Activated naive CD8-positive, alpha-beta T cell treated with anti-CD3 and anti-CD28 coated beads, Interleukin-2, amount 10 ng/mL, durations not matched to agents 7 days and 5 days (primary cell): ENCODE data around the gene PEX26. TPM values are rescaled to one million over a fixed set of nuclear protein-coding genes. Genes with fewer than 3 reads are reported as not detected.
"Not testable (repeated sequence)": the region's sequence is repeated elsewhere in the genome, so short reads cannot be mapped to it uniquely, and the experiment has no call there.

Experiments
- ATAC-seq: fragments of 150-1000 bp; cut with Tn5 transposase; one replicate; pipeline ENCODE4 v1.10.0; 2021; ENCODE audit warnings: low read depth, moderate library complexity
- POLR2A ChIA-PET: fragments of 350-600 bp; sonication (Branson Sonifier 250); formaldehyde crosslinking; loops from one replicate; lab custom pipeline; 2021; ENCODE audit warnings: antibody characterized with exemption; lab: Charles Lee
- DNase-seq: peaks from one replicate; pipeline ENCODE4 v3.0.0; 2021
- H3K27ac Mint-ChIP-seq: one replicate; pipeline ENCODE4 v1.8.0; 2022; ENCODE audit warnings: mild to moderate bottlenecking, mixed read lengths
- H3K27me3 Mint-ChIP-seq: one replicate; pipeline ENCODE4 v1.8.0; 2022; ENCODE audit warnings: mild to moderate bottlenecking, moderate library complexity, mixed read lengths
- H3K36me3 Mint-ChIP-seq: one replicate; pipeline ENCODE4 v1.8.0; 2021; ENCODE audit warnings: mild to moderate bottlenecking, mixed read lengths
- H3K4me1 Mint-ChIP-seq: one replicate; pipeline ENCODE4 v1.8.0; 2021; ENCODE audit warnings: mixed read lengths
- H3K4me3 Mint-ChIP-seq: one replicate; pipeline ENCODE4 v1.8.0; 2022; ENCODE audit warnings: mild to moderate bottlenecking, moderate library complexity, mixed read lengths
- H3K9me3 Mint-ChIP-seq: one replicate; pipeline ENCODE4 v1.8.0; 2021; ENCODE audit warnings: mixed read lengths
- total RNA-seq, 2 experiments: library from RNA; stranded (reverse); gene quantifications; one replicate each; pipeline ENCODE4 v1.2.3, GENCODE V29; 2021

The PEX26 gene
- total RNA-seq, 2 experiments from 2014 or later: 36.0 to 37.2 TPM

GRCh38 chr22:18048041-18048440, 29.7 kb upstream of the PEX26 start:
- no peaks in the 10 kb centered on the region for H3K36me3 Mint-ChIP-seq
- H3K27me3 Mint-ChIP-seq: peaks cover 9% of the 10 kb centered on the region
- POLR2A ChIA-PET: no interaction called here
- no peaks in the 10 kb centered on the region for H3K9me3 Mint-ChIP-seq
- no peak for DNase-seq
- no peak overlapping the region for H3K27ac Mint-ChIP-seq
- H3K4me1 Mint-ChIP-seq: no peaks in the 10 kb centered on the region
- no peak overlapping the region for H3K4me3 Mint-ChIP-seq
- no peak for ATAC-seq

DNA sequence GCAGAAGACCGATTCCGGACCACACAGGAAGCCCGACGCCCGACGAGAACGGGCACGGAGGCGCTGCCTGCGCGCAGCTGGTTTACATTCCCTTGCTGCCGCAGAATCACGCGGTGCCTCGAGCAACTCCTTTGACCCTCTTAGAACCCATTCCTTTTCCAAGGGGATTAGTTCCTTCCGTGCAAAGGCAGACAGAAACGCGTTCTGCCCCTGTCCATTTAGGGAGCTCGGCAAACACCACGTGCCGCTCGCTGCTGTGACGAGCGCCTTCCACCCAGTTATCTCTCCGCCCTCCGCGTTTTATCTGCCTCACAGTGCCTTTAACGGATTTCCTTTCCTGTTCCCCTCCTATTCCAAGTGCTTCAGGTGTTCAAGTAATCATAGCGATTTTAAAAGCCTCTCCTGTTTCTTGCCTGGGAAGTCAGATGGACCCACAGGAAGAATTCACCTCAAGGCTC, 29.3 kb upstream of the PEX26 start:
- H3K4me3 Mint-ChIP-seq: no peak overlapping the region
- POLR2A ChIA-PET: no interaction called here
- H3K27ac Mint-ChIP-seq: no peak overlapping the region
- H3K36me3 Mint-ChIP-seq: no peaks in the 10 kb centered on the region
- DNase-seq (no peak), ATAC-seq (no peak)
- H3K9me3 Mint-ChIP-seq: no peaks in the 10 kb centered on the region
- H3K4me1 Mint-ChIP-seq: no peaks in the 10 kb centered on the region
- peaks cover 9% of the 10 kb centered on the region for H3K27me3 Mint-ChIP-seq

- ATAC-seq: no peak
Measured at GRCh38 chr22:18050065-18050464, 27.7 kb upstream of the PEX26 start.

GRCh38 chr22:18051113-18051512, 26.7 kb upstream of the PEX26 start:
- H3K36me3 Mint-ChIP-seq, H3K4me3 Mint-ChIP-seq, DNase-seq, H3K27ac Mint-ChIP-seq, H3K9me3 Mint-ChIP-seq, POLR2A ChIA-PET, H3K4me1 Mint-ChIP-seq, H3K27me3 Mint-ChIP-seq, ATAC-seq: not testable (repeated sequence)

More at GRCh38 chr22:18050065-18050464, 27.7 kb upstream of the PEX26 start:
- H3K4me1 Mint-ChIP-seq: no peaks in the 10 kb centered on the region
- no peaks in the 10 kb centered on the region for H3K36me3 Mint-ChIP-seq
- no peak overlapping the region for H3K27ac Mint-ChIP-seq
- peaks cover 7% of the 10 kb centered on the region for H3K27me3 Mint-ChIP-seq
- no peaks in the 10 kb centered on the region for H3K9me3 Mint-ChIP-seq
- POLR2A ChIA-PET: no interaction called here
- no peak for DNase-seq
- no peak overlapping the region for H3K4me3 Mint-ChIP-seq

DNA sequence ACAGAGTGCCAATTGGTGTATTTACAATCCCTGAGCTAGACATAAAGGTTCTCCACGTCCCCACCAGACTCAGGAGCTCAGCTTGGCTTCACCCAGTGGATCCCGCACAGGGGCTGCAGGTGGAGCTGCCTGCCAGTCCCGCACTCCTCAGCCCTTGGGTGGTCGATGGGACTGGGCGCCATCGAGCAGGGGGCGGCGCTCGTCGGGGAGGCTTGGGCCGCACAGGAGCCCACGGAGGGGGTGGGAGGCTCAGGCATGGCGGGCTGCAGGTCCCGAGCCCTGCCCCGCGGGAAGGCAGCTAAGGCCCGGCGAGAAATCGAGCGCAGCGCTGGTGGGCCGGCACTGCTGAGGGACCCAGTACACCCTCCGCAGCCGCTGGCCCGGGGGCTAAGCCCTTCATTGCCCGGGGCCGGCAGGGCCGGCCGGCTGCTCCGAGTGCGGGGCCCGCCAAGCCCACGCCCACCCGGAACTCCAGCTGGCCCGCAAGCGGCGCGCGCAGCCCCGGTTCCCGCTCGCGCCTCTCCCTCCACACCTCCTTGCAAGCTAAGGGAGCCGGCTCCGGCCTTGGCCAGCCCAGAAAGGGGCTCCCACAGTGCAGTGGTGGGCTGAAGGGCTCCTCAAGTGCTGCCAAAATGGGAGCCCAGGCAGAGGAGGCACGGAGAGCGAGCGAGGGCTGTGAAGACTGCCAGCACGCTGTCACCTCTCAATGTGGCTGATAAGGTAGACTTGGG, 24.4 kb upstream of the PEX26 start:
- H3K27me3 Mint-ChIP-seq, POLR2A ChIA-PET, DNase-seq: not testable (repeated sequence)

DNA sequence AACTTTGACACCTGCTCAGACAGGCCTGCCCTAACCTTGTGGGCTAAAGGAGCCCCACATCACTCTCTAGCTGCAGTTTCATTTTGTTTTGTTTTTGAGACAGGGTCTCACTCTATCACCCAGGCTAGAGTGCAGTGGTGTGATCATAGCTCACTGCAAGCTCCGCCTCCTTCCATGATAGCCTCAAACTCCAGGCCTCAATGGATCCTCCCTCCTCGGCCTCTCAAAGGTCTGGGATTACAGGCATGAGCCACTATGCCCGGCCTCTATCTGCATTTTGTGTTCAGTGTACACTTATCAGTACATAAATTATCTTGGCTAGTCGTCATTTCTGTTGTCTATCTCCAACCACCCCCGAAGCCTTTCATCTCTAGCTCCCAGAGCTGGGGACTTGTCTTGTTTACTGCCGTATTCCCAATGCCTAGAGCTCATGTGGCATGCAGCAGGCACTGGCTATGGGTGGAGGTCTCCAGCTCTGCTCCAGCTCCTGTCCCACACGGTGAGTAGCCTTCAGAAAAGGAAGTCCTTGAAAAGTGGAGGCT, 22.1 kb upstream of the PEX26 start:
- no peak for ATAC-seq
- Mint-ChIP-seq H3K27ac (no peak overlapping the region), H3K27me3 (no peaks in the 10 kb centered on the region), H3K4me3 (no peak overlapping the region), H3K4me1 (peaks cover 2% of the 10 kb centered on the region), H3K9me3 (no peaks in the 10 kb centered on the region), H3K36me3 (no peaks in the 10 kb centered on the region)
- DNase-seq: no peak
- POLR2A ChIA-PET: interaction anchor here (0.7 kb wide), 1 partner anchor 297 kb away, joined by 3 read pairs; no protein-coding TSS in a partner anchor

More for the DNA sequence above, 24.4 kb upstream of the PEX26 start:
- not testable (repeated sequence) for H3K4me3 Mint-ChIP-seq, ATAC-seq, H3K27ac Mint-ChIP-seq, H3K9me3 Mint-ChIP-seq, H3K4me1 Mint-ChIP-seq, H3K36me3 Mint-ChIP-seq

DNA sequence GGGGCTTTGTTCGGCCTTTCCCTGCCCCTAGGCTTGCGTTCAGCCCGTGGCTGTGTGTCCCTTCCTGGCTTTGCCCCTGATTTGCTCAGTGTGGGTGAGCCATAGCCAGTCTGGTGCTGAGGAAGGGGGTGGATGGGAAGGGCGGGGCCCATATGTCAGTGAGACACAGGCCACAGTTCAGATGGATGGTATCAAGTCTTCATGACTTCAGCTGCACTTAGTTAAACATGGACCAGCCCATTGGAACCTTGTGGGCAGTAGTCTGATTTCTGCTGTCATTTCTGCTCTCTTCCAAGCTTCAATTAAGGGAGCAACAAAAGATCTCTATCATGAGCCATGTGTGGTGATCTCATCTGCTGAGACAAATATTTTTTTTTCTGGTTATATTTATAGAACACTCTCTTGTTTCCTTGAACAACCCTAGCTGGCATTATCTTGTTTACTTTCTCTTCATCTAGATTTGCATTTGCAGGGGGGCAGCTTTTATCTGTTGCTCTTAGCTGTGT, 21.6 kb upstream of the PEX26 start:
- Mint-ChIP-seq H3K4me1 (peaks cover 2% of the 10 kb centered on the region), H3K4me3 (no peak overlapping the region), H3K27ac (no peak overlapping the region), H3K36me3 (no peaks in the 10 kb centered on the region), H3K9me3 (no peaks in the 10 kb centered on the region), H3K27me3 (no peaks in the 10 kb centered on the region)
- ATAC-seq (no peak), DNase-seq (no peak)
- POLR2A ChIA-PET: interaction anchor here (0.7 kb wide), 1 partner anchor 298 kb away, joined by 3 read pairs; no protein-coding TSS in a partner anchor

GRCh38 chr22:18056807-18057474, 20.8 kb upstream of the PEX26 start:
- Mint-ChIP-seq H3K27ac (no peak overlapping the region), H3K36me3 (no peaks in the 10 kb centered on the region), H3K27me3 (no peaks in the 10 kb centered on the region), H3K4me3 (no peak overlapping the region), H3K9me3 (no peaks in the 10 kb centered on the region), H3K4me1 (peaks cover 2% of the 10 kb centered on the region)
- DNase-seq: no peak
- POLR2A ChIA-PET: interaction anchor here (0.7 kb wide), 1 partner anchor 226 kb away, joined by 4 read pairs; no protein-coding TSS in a partner anchor
- no peak for ATAC-seq

DNA sequence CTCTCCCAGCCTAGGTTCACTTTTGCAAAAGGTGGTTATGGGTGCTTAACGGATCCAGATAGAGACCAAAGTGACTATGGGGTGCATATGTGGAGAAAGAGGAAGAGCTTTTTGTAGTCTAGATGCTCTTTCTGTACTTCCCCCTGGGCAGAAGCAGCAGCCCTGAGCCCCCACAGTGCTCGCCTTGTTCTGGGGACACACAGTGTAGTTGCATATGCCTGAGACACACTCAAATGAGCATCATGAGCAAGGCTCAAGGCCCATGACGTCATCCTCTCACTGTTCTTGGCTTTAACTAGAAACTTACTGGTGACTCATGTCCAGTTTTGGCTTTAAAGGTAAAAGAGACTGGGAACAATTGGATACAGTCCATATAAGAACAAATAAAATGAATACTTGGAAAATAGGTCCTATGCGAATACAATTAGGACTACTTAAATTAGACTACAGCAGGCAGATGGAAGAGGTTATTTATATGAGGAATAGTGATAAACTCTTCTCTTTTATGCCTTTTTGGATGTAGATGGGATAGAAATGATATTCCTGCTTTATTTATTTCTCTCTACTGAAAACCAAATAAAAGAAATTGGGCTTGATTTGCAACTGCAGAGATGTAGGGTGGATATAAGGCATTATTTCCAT, 20.1 kb upstream of the PEX26 start:
- DNase-seq: no peak
- H3K27me3 Mint-ChIP-seq: peaks cover 3% of the 10 kb centered on the region
- no peak overlapping the region for H3K27ac Mint-ChIP-seq
- no peak overlapping the region for H3K4me3 Mint-ChIP-seq
- POLR2A ChIA-PET: interaction anchor here (0.7 kb wide), 1 partner anchor 227 kb away, joined by 4 read pairs; no protein-coding TSS in a partner anchor
- ATAC-seq: no peak
- peaks cover 2% of the 10 kb centered on the region for H3K4me1 Mint-ChIP-seq
- H3K36me3 Mint-ChIP-seq: no peaks in the 10 kb centered on the region
- H3K9me3 Mint-ChIP-seq: no peaks in the 10 kb centered on the region

DNA sequence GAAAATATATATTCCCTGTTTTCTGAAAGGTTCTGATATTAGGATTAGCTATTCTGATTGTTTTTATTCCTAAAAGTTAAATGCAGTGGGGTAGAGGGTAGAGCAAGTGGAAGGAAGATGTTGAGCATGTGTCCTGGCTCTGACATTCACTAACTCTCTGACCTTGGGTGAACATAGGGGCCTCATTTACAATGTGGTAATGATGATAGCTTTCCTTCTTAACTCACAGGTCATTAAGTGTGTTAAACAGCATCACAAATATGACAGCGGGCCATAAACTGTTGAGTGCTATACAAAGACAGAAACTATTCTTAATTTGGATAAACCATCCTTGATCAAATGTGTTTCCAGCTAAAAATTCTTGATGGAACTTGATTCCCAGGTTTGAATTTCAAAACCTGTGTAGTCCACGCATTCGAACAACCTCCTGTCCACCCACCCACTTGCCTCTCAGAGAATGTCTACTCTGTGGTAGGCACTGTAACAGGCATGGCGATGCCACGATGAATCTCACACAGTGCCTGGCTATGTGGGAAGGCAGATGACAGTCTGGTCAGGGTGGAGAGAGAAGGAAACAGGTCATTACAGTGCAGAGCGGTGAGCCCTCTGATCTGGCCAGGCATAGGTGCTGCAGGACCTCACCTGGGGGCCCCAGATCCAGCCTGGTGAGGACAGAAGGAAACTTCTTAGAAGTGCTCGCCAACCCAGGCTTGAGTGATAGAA, 19.3 kb upstream of the PEX26 start:
- ATAC-seq (no peak), DNase-seq (no peak)
- POLR2A ChIA-PET: no interaction called here
- Mint-ChIP-seq H3K36me3 (no peaks in the 10 kb centered on the region), H3K27me3 (peaks cover 5% of the 10 kb centered on the region), H3K27ac (no peak overlapping the region), H3K4me1 (peaks cover 2% of the 10 kb centered on the region), H3K9me3 (no peaks in the 10 kb centered on the region), H3K4me3 (no peak overlapping the region)

GRCh38 chr22:18059094-18059417, 18.7 kb upstream of the PEX26 start:
- Mint-ChIP-seq H3K4me3 (no peak overlapping the region), H3K36me3 (no peaks in the 10 kb centered on the region), H3K27me3 (peaks cover 5% of the 10 kb centered on the region), H3K4me1 (peaks cover 2% of the 10 kb centered on the region), H3K27ac (no peak overlapping the region), H3K9me3 (no peaks in the 10 kb centered on the region)
- no peak for DNase-seq
- ATAC-seq: no peak
- POLR2A ChIA-PET: no interaction called here

GRCh38 chr22:18059473-18059872, 18.3 kb upstream of the PEX26 start:
- Mint-ChIP-seq H3K4me1 (peaks cover 2% of the 10 kb centered on the region), H3K9me3 (no peaks in the 10 kb centered on the region), H3K4me3 (no peak overlapping the region), H3K27me3 (peaks cover 7% of the 10 kb centered on the region), H3K36me3 (no peaks in the 10 kb centered on the region), H3K27ac (no peak overlapping the region)
- no peak for ATAC-seq
- DNase-seq: no peak
- POLR2A ChIA-PET: no interaction called here

- no peaks in the 10 kb centered on the region for H3K36me3 Mint-ChIP-seq
- DNase-seq: no peak
- H3K27me3 Mint-ChIP-seq: peaks cover 12% of the 10 kb centered on the region
- H3K27ac Mint-ChIP-seq: no peak overlapping the region
- POLR2A ChIA-PET: no interaction called here
- H3K4me1 Mint-ChIP-seq: peaks cover 2% of the 10 kb centered on the region
- no peak for ATAC-seq
- no peak overlapping the region for H3K4me3 Mint-ChIP-seq
- H3K9me3 Mint-ChIP-seq: no peaks in the 10 kb centered on the region
Measured at GRCh38 chr22:18059991-18060390, 17.8 kb upstream of the PEX26 start.
